KBM-7 (cell line): ENCODE results near the gene NDST1.
A peak's percentile ranks its signal among the peaks of the same experiment; 100 is the strongest.

Experiments
- DNase-seq: peaks from one replicate; pipeline ENCODE4 v3.0.0-alpha.2; 2015
- in situ Hi-C: fragments of 300-500 bp; cut with MboI; formaldehyde crosslinking; loops from 2 replicates; pipeline ENCODE4 v1.14.3; 2020; ENCODE audit warnings: low sequenced_read_pairs, low pct_unique_long_range_greater_than_20kb, mixed read lengths

NDST1 gene

DNA sequence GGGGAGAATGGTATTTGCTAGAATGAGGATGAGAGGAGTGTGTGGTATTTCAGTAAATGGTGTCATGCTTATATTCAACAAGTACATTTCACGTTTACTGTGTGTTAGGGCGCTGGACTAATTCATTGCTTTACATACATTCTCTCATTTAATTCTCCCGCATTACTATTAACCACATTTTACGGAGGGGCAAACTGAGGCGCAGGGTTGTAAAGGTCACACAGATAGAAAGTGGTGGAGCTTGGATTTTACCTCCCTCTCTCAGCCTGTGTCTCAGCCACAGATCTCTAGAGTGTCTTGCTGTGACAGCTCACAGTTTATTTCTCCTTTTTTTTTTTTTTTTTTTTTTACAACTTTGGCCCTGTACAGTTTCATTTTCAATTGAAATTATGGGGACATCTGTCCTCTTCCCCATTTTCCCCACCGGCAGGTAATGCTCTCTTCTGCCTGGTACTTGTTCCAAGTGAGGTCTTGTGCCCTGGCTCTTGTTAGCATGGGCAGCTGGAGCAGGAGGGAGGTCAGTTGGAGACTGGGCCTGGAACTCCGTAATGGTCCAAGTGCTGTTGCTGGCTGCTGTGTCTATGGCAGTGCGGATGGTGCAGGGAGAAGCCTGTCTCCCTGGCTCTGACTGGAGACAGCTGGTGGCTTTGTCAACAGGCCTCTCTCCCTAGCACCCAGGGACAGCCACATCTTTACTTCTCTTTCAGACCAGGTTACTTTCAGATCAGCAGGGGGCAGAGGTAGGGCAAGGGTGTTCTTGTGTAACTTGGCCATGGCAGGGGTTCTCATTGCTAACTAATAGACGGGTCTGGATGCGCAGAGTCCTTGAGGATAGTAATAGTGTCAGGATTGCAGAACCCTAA is 20.5 kb upstream of the NDST1 start:
- DNase-seq: peak; percentile 68
- in situ Hi-C loops: no loop called here

DNA sequence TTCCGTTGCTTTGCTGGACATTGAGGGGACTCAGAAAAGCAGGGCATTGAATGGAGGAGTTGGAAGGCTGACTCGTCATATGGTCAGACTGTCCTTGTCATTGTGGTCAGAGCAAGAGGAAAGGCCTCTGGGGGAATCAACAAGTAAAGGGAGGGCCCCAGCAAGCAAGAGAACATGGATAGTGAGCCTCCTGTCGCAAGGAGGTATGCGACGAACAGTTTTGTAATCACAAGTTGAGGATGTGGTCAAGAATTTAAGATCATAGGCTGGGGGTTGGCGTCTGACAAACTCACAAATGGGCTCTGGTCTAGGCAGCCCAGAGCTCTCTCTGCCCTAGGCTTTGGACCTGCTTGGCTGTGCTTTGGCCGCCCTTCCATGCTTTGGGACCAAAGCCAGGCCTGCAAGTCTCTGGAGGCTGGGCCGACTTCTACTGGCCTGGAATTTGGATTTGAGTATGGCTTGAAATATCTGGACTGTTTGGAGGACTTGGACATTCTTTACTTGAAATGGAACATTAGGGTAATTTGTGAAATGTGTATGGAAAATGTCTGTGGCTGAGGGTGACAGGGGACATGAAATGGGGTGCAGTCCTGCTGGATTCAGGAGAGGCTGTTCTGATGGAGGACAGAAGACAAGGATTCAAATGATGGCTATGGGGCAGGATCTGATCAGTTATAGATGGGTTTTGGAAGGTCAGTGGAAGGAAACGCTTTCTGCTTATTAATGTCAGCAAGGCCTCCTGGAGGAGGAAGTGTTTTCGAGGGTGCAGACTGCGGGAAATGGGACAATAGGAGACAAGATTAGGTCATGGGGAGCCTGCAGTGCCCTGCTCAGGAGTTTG is 19.2 kb upstream of the NDST1 start:
- in situ Hi-C loops: no loop called here
- DNase-seq: no peak

GRCh38 chr5:150489360-150490295 is 18.3 kb upstream of the NDST1 start:
- in situ Hi-C loops: no loop called here
- no peak for DNase-seq

GRCh38 chr5:150490296-150490669 is 17.6 kb upstream of the NDST1 start:
- DNase-seq: no peak
- in situ Hi-C loops: no loop called here

GRCh38 chr5:150490754-150491153 is 17.2 kb upstream of the NDST1 start:
- peak; percentile 72 for DNase-seq
- in situ Hi-C loops: no loop called here

DNA sequence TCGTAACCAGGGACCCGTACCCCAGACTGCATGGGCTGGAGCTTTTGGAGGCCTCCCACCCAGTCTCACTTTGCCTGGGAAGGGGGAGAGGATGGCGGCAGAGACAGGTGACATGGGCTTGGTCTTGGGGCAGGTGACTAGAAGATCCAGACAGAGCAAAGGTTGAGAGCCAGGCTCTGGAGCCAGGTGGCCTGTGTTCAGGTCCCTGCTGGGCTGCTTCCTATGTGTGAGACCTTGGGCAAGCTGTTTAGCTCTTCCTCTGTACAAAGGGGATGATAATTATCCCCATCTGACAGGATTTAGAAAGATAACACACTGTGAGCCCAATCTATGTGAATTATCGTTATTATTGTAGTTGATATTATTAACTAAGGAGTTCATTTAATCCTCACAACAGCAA is 16.1 kb upstream of the NDST1 start:
- DNase-seq: no peak
- in situ Hi-C loops: no loop called here

- DNase-seq: no peak
Observed at GRCh38 chr5:150492621-150493020, 15.3 kb upstream of the NDST1 start.

DNA sequence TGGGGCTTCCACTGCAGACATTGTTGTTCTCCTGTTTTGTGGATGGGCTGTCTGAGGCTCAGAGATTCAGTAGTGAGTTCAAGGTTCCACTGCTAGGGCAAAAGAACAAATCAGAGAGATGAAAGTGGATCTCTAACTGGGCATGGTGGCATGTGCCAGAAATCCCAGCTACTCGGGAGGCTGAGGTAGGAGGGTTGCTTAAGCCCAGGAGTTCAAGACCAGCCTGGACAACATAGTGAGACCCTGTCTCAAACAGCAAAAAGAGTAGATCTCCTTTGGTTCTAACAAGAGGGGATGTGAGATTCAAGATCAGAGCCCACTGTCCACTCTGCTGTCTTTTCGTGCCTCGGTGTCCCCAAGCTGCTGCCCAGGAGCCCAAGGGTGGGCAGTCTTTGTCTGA is 11.8 kb upstream of the NDST1 start:
- in situ Hi-C loops: no loop called here
- DNase-seq: no peak

More at GRCh38 chr5:150492621-150493020, 15.3 kb upstream of the NDST1 start:
- in situ Hi-C loops: no loop called here

GRCh38 chr5:150496534-150496933 is 11.4 kb upstream of the NDST1 start:
- no peak for DNase-seq

DNA sequence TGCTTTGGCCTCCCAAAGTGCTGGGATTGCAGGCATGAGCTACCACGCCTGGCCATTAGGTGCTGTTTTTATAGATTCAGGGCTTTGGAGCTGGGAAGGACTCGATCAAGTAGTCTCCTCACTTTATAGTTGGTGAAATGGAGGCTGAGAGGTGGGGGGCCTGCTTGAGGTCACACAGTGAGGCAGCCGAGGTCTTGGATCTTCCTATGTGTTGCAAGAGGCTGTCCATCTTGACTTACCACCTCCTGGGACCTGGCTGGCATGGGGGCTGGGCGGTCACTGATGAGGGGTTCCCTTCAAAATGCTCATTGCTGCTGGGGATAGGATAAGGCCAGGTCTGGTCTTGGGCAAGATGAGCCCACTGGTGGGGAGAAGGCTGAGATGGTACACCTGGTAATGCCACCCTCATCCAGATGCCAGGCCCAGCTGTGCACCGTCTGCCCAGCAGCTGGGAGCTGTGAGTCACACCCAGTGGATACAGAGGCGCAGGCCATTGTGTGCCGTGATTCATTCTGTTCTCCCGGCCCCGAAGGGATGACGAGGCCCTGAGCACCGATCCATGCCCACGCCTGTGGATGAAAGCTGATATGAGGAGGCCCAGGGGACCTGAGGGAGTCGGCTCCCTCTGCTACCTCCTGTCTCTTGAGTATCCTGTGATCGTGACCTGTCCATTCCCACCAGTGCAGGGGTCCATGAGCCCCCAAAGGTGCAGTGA is 10.5 kb upstream of the NDST1 start:
- in situ Hi-C loops: no loop called here

More at GRCh38 chr5:150496534-150496933, 11.4 kb upstream of the NDST1 start:
- in situ Hi-C loops: no loop called here

DNA sequence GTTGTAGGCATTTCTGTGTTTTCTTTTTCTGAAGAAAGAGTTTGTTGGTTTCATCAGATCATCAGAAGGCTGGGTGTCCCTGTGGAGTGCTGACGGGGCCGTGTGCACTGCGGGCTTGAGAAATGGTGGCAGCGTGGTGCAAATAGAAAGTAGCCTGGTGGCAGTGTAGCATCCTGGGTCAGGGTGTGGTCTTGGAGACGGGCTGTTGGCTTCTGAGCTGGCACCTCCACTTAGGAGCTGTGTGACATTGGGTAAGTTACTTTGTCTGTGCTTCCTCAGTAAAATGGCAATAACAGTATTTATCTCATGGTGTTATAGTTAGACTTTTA is 10.0 kb upstream of the NDST1 start:
- no peak for DNase-seq
- in situ Hi-C loops: no loop called here

More for the DNA sequence above, 10.5 kb upstream of the NDST1 start:
- DNase-seq: no peak

DNA sequence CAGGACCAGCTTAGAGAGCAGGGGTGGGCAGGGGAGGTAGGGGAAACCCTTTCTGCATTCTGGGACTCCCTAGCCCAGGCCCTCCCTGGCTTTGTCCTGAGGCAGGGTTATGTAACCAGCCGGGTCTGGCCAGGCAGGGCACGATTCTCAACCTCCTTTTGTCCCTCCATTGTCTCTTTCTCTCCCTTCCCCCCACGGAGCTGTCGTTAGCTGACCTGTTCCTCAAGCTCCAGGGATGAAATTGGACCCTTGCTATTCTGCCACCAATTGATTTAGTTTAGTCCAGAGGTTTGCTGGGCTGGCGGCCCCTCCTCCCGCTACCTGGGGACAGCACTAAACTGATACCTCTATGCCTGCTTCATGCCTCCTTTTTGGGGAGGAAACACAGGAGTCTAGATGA is 9.4 kb upstream of the NDST1 start:
- DNase-seq: no peak
- in situ Hi-C loops: no loop called here

- DNase-seq: no peak
- in situ Hi-C loops: no loop called here
Observed at GRCh38 chr5:150498971-150499370, 9.0 kb upstream of the NDST1 start.

DNA sequence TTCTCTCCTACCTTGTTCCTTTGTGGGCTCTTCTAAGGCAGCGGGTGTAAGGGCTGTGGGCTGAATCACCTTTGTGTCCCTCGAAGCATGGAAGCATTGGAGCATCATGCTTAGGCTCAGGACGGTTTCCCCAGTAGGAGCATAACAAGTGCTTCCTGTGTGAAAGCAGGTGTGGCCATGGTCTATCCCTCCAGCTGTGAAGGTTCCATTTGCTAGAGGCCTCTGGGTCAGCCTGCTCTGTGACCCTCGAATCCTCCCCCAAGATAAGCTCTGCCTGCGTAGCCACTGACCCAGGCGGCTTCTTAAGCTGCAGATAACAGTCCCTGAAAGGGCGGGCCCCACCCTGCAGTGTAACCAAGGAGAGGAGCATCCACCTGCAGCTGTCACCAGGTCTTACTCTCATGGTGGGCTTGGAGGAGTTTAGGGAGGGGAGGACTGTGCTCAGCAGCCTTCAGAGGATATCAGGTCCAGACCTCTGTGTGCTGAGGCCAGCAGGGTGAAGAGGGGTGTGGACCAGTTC is 8.4 kb upstream of the NDST1 start:
- DNase-seq: no peak
- in situ Hi-C loops: no loop called here

- in situ Hi-C loops: no loop called here
- no peak for DNase-seq
Observed at GRCh38 chr5:150500328-150500841, 7.5 kb upstream of the NDST1 start.

GRCh38 chr5:150500905-150501304 is 7.0 kb upstream of the NDST1 start:
- in situ Hi-C loops: no loop called here
- no peak for DNase-seq

- in situ Hi-C loops: no loop called here
- no peak for DNase-seq
Observed at GRCh38 chr5:150502106-150502505, 5.8 kb upstream of the NDST1 start.

DNA sequence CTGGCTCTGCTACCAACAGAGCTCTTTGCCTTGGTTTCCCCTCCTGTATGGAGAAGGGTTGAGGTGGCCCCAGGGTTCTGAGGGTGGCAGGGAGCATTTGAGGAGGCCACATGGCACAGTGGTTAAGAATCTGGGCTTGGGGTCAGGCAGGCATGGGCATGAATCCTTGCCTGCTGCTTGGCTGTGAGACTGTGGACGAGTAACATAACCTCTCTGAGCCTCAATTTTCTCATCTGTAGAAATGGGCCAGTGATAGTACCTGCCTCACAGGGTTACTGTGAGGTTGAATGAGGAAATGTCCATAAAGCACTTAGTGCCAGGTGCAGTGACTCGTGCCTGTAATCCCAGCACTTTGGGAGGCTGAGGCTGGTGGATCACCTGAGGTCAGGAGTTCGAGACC is 5.1 kb upstream of the NDST1 start:
- in situ Hi-C loops: no loop called here
- no peak for DNase-seq
